ENCODE measurements around the gene ZBTB32.

DNA sequence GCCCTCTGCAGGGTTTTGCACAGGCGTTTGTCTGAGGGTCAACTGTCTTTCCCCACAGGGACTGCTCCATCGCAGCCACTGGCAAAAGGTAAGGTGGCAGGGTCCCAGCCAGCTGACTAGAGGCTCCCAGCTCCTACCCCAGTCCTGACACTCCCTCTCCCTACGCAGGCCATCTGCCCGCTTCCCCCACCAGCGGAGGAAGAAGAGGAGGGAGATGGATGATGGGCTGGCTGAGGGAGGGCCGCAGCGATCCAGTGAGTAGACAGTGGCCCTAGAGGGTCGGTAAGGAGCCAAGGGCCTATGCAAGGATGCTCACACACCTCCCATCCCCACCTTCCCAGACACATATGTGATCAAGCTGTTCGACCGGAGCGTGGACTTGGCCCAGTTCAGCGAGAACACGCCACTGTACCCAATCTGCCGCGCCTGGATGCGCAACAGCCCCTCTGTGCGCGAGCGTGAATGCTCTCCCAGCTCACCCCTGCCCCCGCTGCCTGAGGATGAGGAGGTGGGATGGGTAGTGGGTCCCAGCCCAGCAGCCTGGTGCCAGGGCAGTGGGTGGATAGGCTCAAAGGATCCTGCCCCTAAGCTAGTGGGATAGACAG is 48.5 kb downstream of the ZBTB32 start:
- TF ChIP-seq EZH2 (IDR thresholded peaks at IDR 0.05; ENCODE audit: borderline replicate concordance, low read length) (no peak), CTCF (conservative IDR thresholded peaks at IDR 0.05 in 1 of 2, IDR thresholded peaks at IDR 0.05 in 1 of 2; ENCODE audit: extremely low read depth in 1 of 2, insufficient read depth in 1 of 2, low read depth in 1 of 2, low read length in 2 of 2) (no peak)

All from mammary epithelial cell (primary cell).